NB4 (cell line): ENCODE results near the gene CLMN.

ENCODE experiments used
- CTCF ChIP-seq: IDR thresholded peaks from one replicate; pipeline ENCODE4 v1.5.1; 2012; ENCODE audit warnings: low read depth, low read length
- MAX ChIP-seq: IDR thresholded peaks from 2 replicates; pipeline ENCODE4 v1.6.1; 2011; ENCODE audit warnings: low read depth, low read length
- POLR2A ChIP-seq: IDR thresholded peaks from 2 replicates; pipeline ENCODE4 v1.6.1; 2011; ENCODE audit warnings: mild to moderate bottlenecking; ENCODE audit not compliant: insufficient read length; ENCODE audit errors: extremely low read depth

- no peak for TF ChIP-seq CTCF
- no peak for TF ChIP-seq POLR2A
- TF ChIP-seq MAX = no peak
Measured at GRCh38 chr14:95296966-95297365, 22.7 kb downstream of the CLMN start.
